Neural crest cell (in vitro differentiated cells): Measurements from ENCODE around the gene PCBP3. TPM values are rescaled to one million over a fixed set of nuclear protein-coding genes. Genes with fewer than 3 reads are reported as not detected.

Experiments used
- DNase-seq: peaks from one replicate; pipeline ENCODE4 v3.0.0; 2021; ENCODE audit warnings: low read depth, mixed read lengths, low spot score
- H3K27ac Mint-ChIP-seq: one replicate; pipeline ENCODE4 v1.8.0; 2021; ENCODE audit warnings: mild to moderate bottlenecking, mixed read lengths; ENCODE audit not compliant: unreplicated experiment
- H3K27me3 Mint-ChIP-seq: 2 replicates; pipeline ENCODE4 v1.8.0; 2021; ENCODE audit warnings: low read depth, mild to moderate bottlenecking, mixed read lengths
- H3K36me3 Mint-ChIP-seq: 2 replicates; pipeline ENCODE4 v1.8.0; 2021; ENCODE audit warnings: low read depth, mild to moderate bottlenecking, mixed read lengths
- H3K4me1 Mint-ChIP-seq: 2 replicates; pipeline ENCODE4 v1.8.0; 2021; ENCODE audit warnings: mixed read lengths
- H3K4me3 Mint-ChIP-seq: one replicate; pipeline ENCODE4 v1.8.0; 2021; ENCODE audit warnings: mild to moderate bottlenecking, mixed read lengths
- H3K9me3 Mint-ChIP-seq: 2 replicates; pipeline ENCODE4 v1.8.0; 2021; ENCODE audit warnings: mixed read lengths
- CTCF ChIP-seq: fragments of 200-600 bp; sonication (generic); conservative IDR thresholded peaks from 2 replicates; pipeline ENCODE4 v1.5.0; 2021; ENCODE audit warnings: antibody characterized with exemption, mild to moderate bottlenecking
- total RNA-seq: library from RNA; stranded (reverse); gene quantifications from 2 replicates; pipeline ENCODE4 v1.2.1, GENCODE V29; 2021

PCBP3 gene
- total RNA-seq, 1 donor from 2014 or later, result 5.1 TPM

- Mint-ChIP-seq H3K9me3 (peaks cover 11% of the 10 kb centered on the region), H3K27me3 (peaks cover 14% of the 10 kb centered on the region), H3K4me1 (peaks cover 3% of the 10 kb centered on the region), H3K4me3 (no peak overlapping the region), H3K36me3 (peaks cover 6% of the 10 kb centered on the region), H3K27ac (no peak overlapping the region)
- no peak for TF ChIP-seq CTCF
- no peak for DNase-seq
Observed at GRCh38 chr21:45779226-45779625, 135.7 kb downstream of the PCBP3 start.

DNA sequence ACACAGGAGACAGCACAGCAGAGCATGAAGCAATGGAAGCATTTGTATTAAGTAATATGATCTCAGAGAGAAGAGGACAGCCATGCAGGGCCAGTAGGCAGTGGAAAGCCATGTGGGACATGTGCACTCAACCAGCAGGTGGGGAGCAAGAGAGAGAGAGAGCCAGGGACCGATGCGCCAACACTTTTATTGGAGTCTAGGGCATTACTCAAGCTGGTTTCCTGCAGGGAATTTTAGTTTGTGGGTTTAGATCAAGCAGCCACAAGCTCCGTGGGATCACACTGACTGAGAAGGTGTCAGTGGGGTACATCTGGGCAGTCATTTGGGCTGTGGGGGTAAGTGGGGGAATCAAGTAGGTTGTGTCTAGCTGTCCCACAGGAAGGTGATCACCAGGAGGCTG is 137.1 kb downstream of the PCBP3 start:
- Mint-ChIP-seq H3K9me3 (peaks cover 9% of the 10 kb centered on the region), H3K36me3 (peaks cover 3% of the 10 kb centered on the region), H3K27me3 (peaks cover 6% of the 10 kb centered on the region), H3K27ac (no peak overlapping the region), H3K4me1 (peaks cover 3% of the 10 kb centered on the region), H3K4me3 (no peak overlapping the region)
- TF ChIP-seq CTCF, result no peak
- DNase-seq, result no peak

- no peak for DNase-seq
- Mint-ChIP-seq H3K4me3 (no peak overlapping the region), H3K36me3 (peaks cover 3% of the 10 kb centered on the region), H3K27ac (no peak overlapping the region), H3K9me3 (peaks cover 9% of the 10 kb centered on the region), H3K27me3 (no peaks in the 10 kb centered on the region), H3K4me1 (peaks cover 3% of the 10 kb centered on the region)
- TF ChIP-seq CTCF, result no peak
Observed at GRCh38 chr21:45781741-45782140, 138.2 kb downstream of the PCBP3 start.

GRCh38 chr21:45786660-45787059 is 143.1 kb downstream of the PCBP3 start:
- no peak overlapping the region for H3K27ac Mint-ChIP-seq
- H3K9me3 Mint-ChIP-seq, result peaks cover 7% of the 10 kb centered on the region
- H3K27me3 Mint-ChIP-seq, result no peaks in the 10 kb centered on the region
- TF ChIP-seq CTCF, result no peak
- H3K36me3 Mint-ChIP-seq, result peaks cover 5% of the 10 kb centered on the region
- H3K4me3 Mint-ChIP-seq, result no peak overlapping the region
- no peak for DNase-seq
- H3K4me1 Mint-ChIP-seq, result peaks cover 9% of the 10 kb centered on the region

DNA sequence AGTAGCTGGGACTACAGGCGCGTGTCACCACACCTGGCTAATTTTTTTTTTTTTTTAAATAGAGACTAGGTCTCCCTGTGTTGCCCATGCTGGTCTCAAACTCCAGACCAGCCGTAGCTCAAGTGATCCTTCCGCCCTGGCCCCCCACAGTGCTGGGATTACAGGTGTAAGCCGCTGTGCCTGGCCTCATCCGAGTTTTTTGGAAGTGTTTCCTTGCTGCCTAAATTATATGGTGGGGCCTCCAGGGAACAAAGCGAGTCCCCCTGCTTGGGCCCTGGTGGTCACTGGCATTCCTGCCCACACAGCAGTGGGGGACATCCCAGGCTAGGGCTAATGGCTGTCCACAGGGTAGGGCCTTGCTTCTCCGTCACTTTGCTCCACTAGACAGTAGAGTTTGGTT is 143.8 kb downstream of the PCBP3 start:
- Mint-ChIP-seq H3K4me1 (peaks cover 9% of the 10 kb centered on the region), H3K27ac (no peak overlapping the region), H3K9me3 (peaks cover 7% of the 10 kb centered on the region), H3K27me3 (no peaks in the 10 kb centered on the region), H3K4me3 (no peak overlapping the region), H3K36me3 (peaks cover 5% of the 10 kb centered on the region)
- TF ChIP-seq CTCF, result no peak
- no peak for DNase-seq

GRCh38 chr21:45788198-45788597 is 144.7 kb downstream of the PCBP3 start:
- Mint-ChIP-seq H3K9me3 (peaks cover 6% of the 10 kb centered on the region), H3K4me1 (peaks cover 8% of the 10 kb centered on the region), H3K4me3 (no peak overlapping the region), H3K27ac (no peak overlapping the region), H3K36me3 (peaks cover 5% of the 10 kb centered on the region), H3K27me3 (no peaks in the 10 kb centered on the region)
- no peak for DNase-seq
- no peak for TF ChIP-seq CTCF
